CD14-positive monocyte (primary cell): ENCODE results near the gene ARMC9. TPM values are rescaled to one million over a fixed set of nuclear protein-coding genes. Genes with fewer than 3 reads are reported as not detected.

Source experiments
- DNase-seq, 3 donors: peaks; one replicate each; pipeline ENCODE4 v3.0.0-alpha.2; 2011 to 2022
- H2AFZ ChIP-seq: 2 replicates; pipeline ENCODE4 v1.6.0; 2012; ENCODE audit warnings: mild to moderate bottlenecking, low read depth, low read length, inconsistent platforms; ENCODE audit not compliant: insufficient read depth, poor library complexity, severe bottlenecking
- H3K27ac ChIP-seq, 2 donors: 1 replicate in 1 of 2; 2 replicates in 1 of 2; pipeline ENCODE4 v1.5.1; 2012 to 2013; ENCODE audit warnings: low read length in 2 of 2, control low read depth in 1 of 2, inconsistent platforms in 1 of 2, low read depth in 1 of 2, mild to moderate bottlenecking in 1 of 2
- H3K27me3 ChIP-seq, 2 donors: one replicate each; pipeline versions ENCODE4 v1.6.0 to v1.6.1; 2011 to 2013; ENCODE audit warnings: low read length in 2 of 2; ENCODE audit not compliant: control insufficient read depth in 2 of 2, insufficient read depth in 2 of 2
- H3K36me3 ChIP-seq, 2 donors: replicated peaks in 1 of 2; 1 replicate in 1 of 2; 2 replicates in 1 of 2; pipeline versions ENCODE4 v1.5.1 to v1.6.1; 2012 to 2013; ENCODE audit warnings: low read length in 2 of 2, control low read depth in 1 of 2, inconsistent platforms in 1 of 2, mild to moderate bottlenecking in 1 of 2; ENCODE audit not compliant: insufficient read depth in 2 of 2, control insufficient read depth in 1 of 2
- H3K4me1 ChIP-seq, 2 donors: 1 replicate in 1 of 2; 2 replicates in 1 of 2; pipeline versions ENCODE4 v1.5.1 to v1.6.1; 2012 to 2013; ENCODE audit warnings: low read length in 2 of 2, control low read depth in 1 of 2, inconsistent platforms in 1 of 2, mild to moderate bottlenecking in 1 of 2, moderate library complexity in 1 of 2; ENCODE audit not compliant: insufficient read depth in 2 of 2, control insufficient read depth in 1 of 2
- H3K4me2 ChIP-seq: replicated peaks from 2 replicates; pipeline ENCODE3; 2012; ENCODE audit warnings: low read length, moderate library complexity, mild to moderate bottlenecking; ENCODE audit not compliant: poor library complexity, severe bottlenecking; ENCODE audit errors: extremely low read depth
- H3K4me3 ChIP-seq, 3 experiments: fragments of 200-600 bp in 1 of 3; sonication (generic) in 1 of 3; replicated peaks in 1 of 3; 1 replicate in 2 of 3; 2 replicates in 1 of 3; pipeline ENCODE4 v1.5.1; 2011 to 2013; ENCODE audit warnings: low read length in 3 of 3, mild to moderate bottlenecking in 3 of 3, control low read depth in 2 of 3, low read depth in 2 of 3, inconsistent platforms in 1 of 3, moderate library complexity in 1 of 3
- H3K79me2 ChIP-seq: 2 replicates; pipeline ENCODE4 v1.6.0; 2012; ENCODE audit warnings: mild to moderate bottlenecking, control low read depth, inconsistent platforms, low read length, moderate library complexity; ENCODE audit not compliant: insufficient read depth
- H3K9ac ChIP-seq: 2 replicates; pipeline ENCODE4 v1.6.0; 2017; ENCODE audit warnings: low read length, mild to moderate bottlenecking; ENCODE audit not compliant: insufficient read depth, poor library complexity, severe bottlenecking
- H3K9me3 ChIP-seq, 2 donors: replicated peaks in 1 of 2; 1 replicate in 1 of 2; 2 replicates in 1 of 2; pipeline versions ENCODE4 v1.5.1 to v1.6.1; 2012 to 2013; ENCODE audit warnings: low read length in 2 of 2, control low read depth in 1 of 2; ENCODE audit not compliant: control insufficient read depth in 1 of 2, insufficient read depth in 1 of 2
- H4K20me1 ChIP-seq: 2 replicates; pipeline ENCODE4 v1.6.0; 2012; ENCODE audit warnings: mild to moderate bottlenecking, low read length, control low read depth, moderate library complexity; ENCODE audit not compliant: insufficient read depth
- H3K27ac Mint-ChIP-seq, 7 donors: one replicate each; pipeline ENCODE4 v1.8.0; 2020; ENCODE audit warnings: mild to moderate bottlenecking in 7 of 7, mixed read lengths in 7 of 7, moderate library complexity in 6 of 7, inconsistent platforms in 2 of 7
- H3K27me3 Mint-ChIP-seq, 3 donors: one replicate each; pipeline ENCODE4 v1.8.0; 2021 to 2022; ENCODE audit warnings: low read depth in 3 of 3, mild to moderate bottlenecking in 3 of 3, mixed read lengths in 3 of 3, moderate library complexity in 3 of 3, inconsistent platforms in 1 of 3
- H3K36me3 Mint-ChIP-seq, 2 donors: one replicate each; pipeline ENCODE4 v1.8.0; 2020; ENCODE audit warnings: mixed read lengths in 2 of 2, inconsistent platforms in 1 of 2, mild to moderate bottlenecking in 1 of 2
- H3K4me1 Mint-ChIP-seq: one replicate; pipeline ENCODE4 v1.8.0; 2020; ENCODE audit warnings: mild to moderate bottlenecking, mixed read lengths
- H3K4me3 Mint-ChIP-seq, 2 donors: one replicate each; pipeline ENCODE4 v1.8.0; 2020; ENCODE audit warnings: mild to moderate bottlenecking in 2 of 2, mixed read lengths in 2 of 2, moderate library complexity in 1 of 2
- H3K9me3 Mint-ChIP-seq, 7 donors: one replicate each; pipeline ENCODE4 v1.8.0; 2020 to 2022; ENCODE audit warnings: mixed read lengths in 7 of 7, mild to moderate bottlenecking in 6 of 7, moderate library complexity in 6 of 7, inconsistent platforms in 2 of 7
- CTCF ChIP-seq: fragments of 200-600 bp; IDR thresholded peaks from one replicate; pipeline ENCODE4 v1.8.0; 2022; ENCODE audit warnings: antibody characterized with exemption, mild to moderate bottlenecking
- WGBS: methylation state at CpG from one replicate; pipeline ENCODE4 v1.1.5; 2013; ENCODE audit warnings: missing lambda C conversion rate; ENCODE audit not compliant: insufficient coverage; 5-methylcytosine and 5-hydroxymethylcytosine counted together
- intact Hi-C, 2 donors: fragments of 100-400 bp; cut with micrococcal nuclease; formaldehyde crosslinking; loops; one replicate each; pipeline versions ENCODE4 v1.15.0 to v1.15.1; 2023
- polyA plus RNA-seq, 3 donors: library from polyadenylated mRNA; depleted of rRNA in 1 of 3; unstranded in 2 of 3; stranded (reverse) in 1 of 3; fragments of 300-500 nt in 2 of 3; fragments of >200 nt in 1 of 3; fragmentation: Illumina TruSeq in 2 of 3; gene quantifications; 1 replicate in 2 of 3; 2 replicates in 1 of 3; pipeline ENCODE4 v1.2.3, GENCODE V29; 2012 to 2021

The ARMC9 gene
- polyA plus RNA-seq, 3 donors, result 0.07 to 0.27 TPM; not detected in 1

DNA sequence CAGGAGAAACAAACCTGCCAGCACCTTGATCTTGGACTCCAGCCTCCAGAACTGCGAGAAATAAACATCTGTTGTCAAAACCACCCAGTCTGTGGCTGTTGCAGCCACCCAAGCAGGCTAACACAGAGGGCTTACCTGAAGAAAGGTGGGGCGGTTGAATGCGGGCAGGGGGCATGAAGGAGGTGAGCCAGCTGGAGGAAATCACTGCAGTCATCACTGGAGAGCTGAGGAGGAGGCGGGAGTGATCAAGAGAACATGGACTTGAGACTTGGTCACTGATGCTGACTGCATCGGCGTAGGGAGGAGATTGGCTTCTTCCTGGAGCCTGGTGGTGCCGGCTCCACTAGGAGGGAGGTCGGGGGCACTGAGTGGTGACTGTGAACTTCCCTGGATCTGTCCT lies 14.6 kb upstream of the ARMC9 start:
- Mint-ChIP-seq H3K36me3 (no peaks in the 10 kb centered on the region), H3K4me3 (no peak overlapping the region), H3K4me1 (peaks cover 38% of the 10 kb centered on the region), H3K27ac (no peak overlapping the region), H3K27me3 (peaks cover 0 to 3% (median 0%) of the 10 kb centered on the region in 3 donors), H3K9me3 (peaks cover 0 to 2% (median 0%) of the 10 kb centered on the region in 7 donors)
- peaks cover 35 to 37% of the 10 kb centered on the region in 2 donors for H3K4me1 ChIP-seq
- no peaks in the 10 kb centered on the region for H3K79me2 ChIP-seq
- no peak for TF ChIP-seq CTCF
- H3K27me3 ChIP-seq, result no peaks in the 10 kb centered on the region
- H2AFZ ChIP-seq, result no peak overlapping the region
- no peaks in the 10 kb centered on the region for H3K36me3 ChIP-seq
- no peak overlapping the region for H3K4me2 ChIP-seq
- H3K4me3 ChIP-seq, result no peak overlapping the region
- H3K27ac ChIP-seq, result no peak overlapping the region
- intact Hi-C loops, result no loop called here
- H3K9me3 ChIP-seq, result no peaks in the 10 kb centered on the region
- H4K20me1 ChIP-seq, result no peaks in the 10 kb centered on the region
- 98% methylated on average over 8 of the region's 8 CpGs for WGBS
- no peak overlapping the region for H3K9ac ChIP-seq
- no peak for DNase-seq

DNA sequence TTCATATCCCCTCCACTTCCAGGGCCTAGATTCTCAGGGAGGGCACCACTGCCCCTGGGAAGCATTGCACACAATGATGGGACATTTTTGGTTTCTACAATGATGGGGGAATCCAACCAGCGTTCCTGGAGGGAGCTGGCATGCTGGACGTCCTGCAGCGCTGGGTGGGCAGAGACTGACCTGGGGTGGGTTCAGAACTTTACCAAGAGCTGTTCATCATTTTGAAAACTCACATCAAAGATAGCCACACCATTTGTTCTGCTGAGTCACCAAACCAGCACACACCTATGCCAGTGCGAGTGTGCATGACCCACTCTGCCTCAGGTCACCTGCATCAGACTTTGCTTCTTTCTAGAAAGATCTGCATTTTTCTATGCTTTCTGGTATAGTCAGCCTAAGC lies 14.1 kb upstream of the ARMC9 start:
- 87% methylated on average over 3 of the region's 4 CpGs for WGBS

More for the DNA sequence above, 14.1 kb upstream of the ARMC9 start:
- Histone ChIP-seq H3K9ac (no peak overlapping the region), H3K4me1 (peaks cover 35 to 37% of the 10 kb centered on the region in 2 donors), H2AFZ (no peak overlapping the region), H4K20me1 (no peaks in the 10 kb centered on the region), H3K9me3 (no peaks in the 10 kb centered on the region), H3K79me2 (no peaks in the 10 kb centered on the region), H3K4me3 (no peak overlapping the region), H3K27ac (no peak overlapping the region), H3K27me3 (no peaks in the 10 kb centered on the region), H3K4me2 (no peak overlapping the region), H3K36me3 (no peaks in the 10 kb centered on the region)
- no peak for TF ChIP-seq CTCF
- Mint-ChIP-seq H3K27me3 (peaks cover 0 to 6% (median 1%) of the 10 kb centered on the region in 3 donors), H3K9me3 (peaks cover 0 to 2% (median 0%) of the 10 kb centered on the region in 7 donors), H3K4me3 (no peak overlapping the region), H3K27ac (no peak overlapping the region), H3K36me3 (no peaks in the 10 kb centered on the region), H3K4me1 (peaks cover 36% of the 10 kb centered on the region)
- no peak for DNase-seq
- intact Hi-C loops, result no loop called here
